ENCODE measurements around the gene POLDIP2. TPM values are rescaled to one million over a fixed set of nuclear protein-coding genes. Genes with fewer than 3 reads are reported as not detected.

Gene POLDIP2
- total RNA-seq, 1 donor from 2014 or later: 79.1 TPM

DNA sequence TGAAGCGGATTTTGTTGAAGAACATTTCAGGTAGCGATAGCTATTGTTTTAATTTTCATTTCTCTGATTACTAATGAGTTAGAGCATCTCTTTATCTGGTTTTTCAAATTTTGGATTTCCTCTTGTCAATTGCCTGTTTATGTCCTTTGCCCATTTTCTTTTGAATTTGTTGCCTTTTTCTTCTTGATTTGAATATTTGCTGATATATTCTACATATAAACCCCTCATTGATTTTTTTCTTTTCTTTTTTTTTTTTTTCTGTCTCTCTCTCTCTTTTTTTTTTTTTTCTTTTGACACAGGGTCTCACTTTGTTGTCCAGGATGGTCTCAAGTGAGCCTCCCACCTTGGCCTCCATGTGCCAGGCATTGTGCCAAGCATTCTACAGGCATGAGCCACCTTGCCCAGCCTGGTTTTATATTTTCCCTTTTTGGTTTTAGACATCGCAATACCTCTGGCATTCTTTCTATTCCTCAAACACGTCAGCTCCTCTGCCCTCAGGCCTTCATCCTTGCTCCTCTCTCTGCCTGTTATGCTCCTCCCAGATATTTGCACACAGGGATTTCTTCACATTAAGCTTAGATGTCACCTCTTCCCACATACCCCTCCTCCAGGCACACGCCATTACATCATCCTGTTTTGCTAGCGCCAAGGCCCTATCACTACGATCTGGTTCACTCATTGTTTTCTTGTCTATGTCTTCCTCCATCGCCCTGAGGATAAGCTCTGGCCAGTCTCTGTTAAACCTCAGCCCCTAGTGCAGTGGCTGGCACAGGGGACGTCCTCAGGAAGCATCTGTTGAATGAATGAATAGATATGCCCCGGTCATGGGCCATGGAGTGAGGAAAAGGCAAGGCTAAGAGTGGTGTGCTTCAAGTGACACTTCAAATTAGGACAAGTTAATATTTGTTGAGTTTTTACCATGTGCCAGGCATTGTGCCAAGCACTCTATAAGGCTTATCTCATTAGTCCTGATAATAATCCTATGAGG is 22.8 kb upstream of the POLDIP2 start:
- TF ChIP-seq EZH2 (IDR thresholded peaks at IDR 0.05; ENCODE audit: insufficient read depth, low read length): no peak
- TF ChIP-seq, protein P1, sequence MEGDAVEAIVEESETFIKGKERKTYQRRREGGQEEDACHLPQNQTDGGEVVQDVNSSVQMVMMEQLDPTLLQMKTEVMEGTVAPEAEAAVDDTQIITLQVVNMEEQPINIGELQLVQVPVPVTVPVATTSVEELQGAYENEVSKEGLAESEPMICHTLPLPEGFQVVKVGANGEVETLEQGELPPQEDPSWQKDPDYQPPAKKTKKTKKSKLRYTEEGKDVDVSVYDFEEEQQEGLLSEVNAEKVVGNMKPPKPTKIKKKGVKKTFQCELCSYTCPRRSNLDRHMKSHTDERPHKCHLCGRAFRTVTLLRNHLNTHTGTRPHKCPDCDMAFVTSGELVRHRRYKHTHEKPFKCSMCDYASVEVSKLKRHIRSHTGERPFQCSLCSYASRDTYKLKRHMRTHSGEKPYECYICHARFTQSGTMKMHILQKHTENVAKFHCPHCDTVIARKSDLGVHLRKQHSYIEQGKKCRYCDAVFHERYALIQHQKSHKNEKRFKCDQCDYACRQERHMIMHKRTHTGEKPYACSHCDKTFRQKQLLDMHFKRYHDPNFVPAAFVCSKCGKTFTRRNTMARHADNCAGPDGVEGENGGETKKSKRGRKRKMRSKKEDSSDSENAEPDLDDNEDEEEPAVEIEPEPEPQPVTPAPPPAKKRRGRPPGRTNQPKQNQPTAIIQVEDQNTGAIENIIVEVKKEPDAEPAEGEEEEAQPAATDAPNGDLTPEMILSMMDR (IDR thresholded peaks at IDR 0.05; ENCODE audit: insufficient read depth, low read depth, low read length): no peak
- H3K4me2 ChIP-seq (ENCODE audit: low read length): no peak overlapping the region
- H3K36me3 ChIP-seq (ENCODE audit: insufficient read depth, low read length): no peaks in the 10 kb centered on the region
- no peaks in the 10 kb centered on the region for H3K79me2 ChIP-seq (ENCODE audit: insufficient read depth, low read length)
- H3K4me3 ChIP-seq (ENCODE audit: insufficient read depth, low read depth, low read length): no peak overlapping the region
- Mint-ChIP-seq H3K36me3 (ENCODE audit: low read depth, unreplicated experiment) (peaks cover 29% of the 10 kb centered on the region), H3K4me1 (ENCODE audit: low read depth, unreplicated experiment) (no peaks in the 10 kb centered on the region), H3K9me3 (ENCODE audit: unreplicated experiment) (peaks cover 13% of the 10 kb centered on the region), H3K27me3 (ENCODE audit: low read depth, unreplicated experiment) (peaks cover 55% of the 10 kb centered on the region), H3K4me3 (ENCODE audit: unreplicated experiment) (no peak overlapping the region), H3K27ac (ENCODE audit: unreplicated experiment) (no peak overlapping the region)
- H2AFZ ChIP-seq (ENCODE audit: low read depth, low read length): no peak overlapping the region
- H3K9ac ChIP-seq (ENCODE audit: low read length): no peak overlapping the region
- DNase-seq (ENCODE audit: low read depth) (peak; percentile 48), FAIRE-seq (no peak)
- H3K27ac ChIP-seq (ENCODE audit: low read depth, low read length): no peak overlapping the region
- no peaks in the 10 kb centered on the region for H3K9me3 ChIP-seq (ENCODE audit: insufficient read depth, low read depth, low read length)
- H3K4me1 ChIP-seq (ENCODE audit: insufficient read depth, low read length): peaks cover 6% of the 10 kb centered on the region
- no peaks in the 10 kb centered on the region for H3K27me3 ChIP-seq (ENCODE audit: insufficient read depth, low read length)
- H4K20me1 ChIP-seq (ENCODE audit: insufficient read depth, low read length): peaks cover 48% of the 10 kb centered on the region

DNA sequence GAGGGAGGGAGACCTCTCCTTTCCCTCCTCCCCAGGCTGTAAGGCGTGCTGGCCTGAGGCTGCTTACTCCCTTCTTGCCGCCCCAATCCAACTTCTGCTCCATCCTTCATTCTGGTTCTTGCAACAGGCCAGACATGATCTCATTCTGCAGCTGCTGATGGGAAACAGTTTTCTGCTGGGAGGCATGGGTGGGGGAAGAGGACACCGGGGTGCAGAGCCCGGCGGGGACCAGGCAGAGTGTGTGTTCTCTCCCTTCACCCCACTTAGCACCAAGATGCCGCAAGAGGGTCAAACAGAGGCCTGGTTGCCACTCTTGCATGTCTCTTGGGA is 15.6 kb upstream of the POLDIP2 start:
- DNase-seq (ENCODE audit: low read depth): no peak
- peaks cover 16% of the 10 kb centered on the region for H3K27me3 Mint-ChIP-seq (ENCODE audit: low read depth, unreplicated experiment)
- Histone ChIP-seq H3K4me3 (ENCODE audit: insufficient read depth, low read depth, low read length) (peak overlapping the region; percentile 73), H4K20me1 (ENCODE audit: insufficient read depth, low read length) (peaks cover 38% of the 10 kb centered on the region), H3K9me3 (ENCODE audit: insufficient read depth, low read depth, low read length) (no peaks in the 10 kb centered on the region), H3K27ac (ENCODE audit: low read depth, low read length) (no peak overlapping the region), H3K4me2 (ENCODE audit: low read length) (peak overlapping the region; percentile 100), H3K36me3 (ENCODE audit: insufficient read depth, low read length) (no peaks in the 10 kb centered on the region), H3K79me2 (ENCODE audit: insufficient read depth, low read length) (peaks cover 12% of the 10 kb centered on the region), H3K9ac (ENCODE audit: low read length) (peak overlapping the region; percentile 77), H3K27me3 (ENCODE audit: insufficient read depth, low read length) (no peaks in the 10 kb centered on the region), H3K4me1 (ENCODE audit: insufficient read depth, low read length) (peaks cover 21% of the 10 kb centered on the region), H2AFZ (ENCODE audit: low read depth, low read length) (no peak overlapping the region)
- peaks cover 7% of the 10 kb centered on the region for H3K36me3 Mint-ChIP-seq (ENCODE audit: low read depth, unreplicated experiment)
- no peak overlapping the region for H3K27ac Mint-ChIP-seq (ENCODE audit: unreplicated experiment)
- TF ChIP-seq EZH2 (IDR thresholded peaks at IDR 0.05; ENCODE audit: insufficient read depth, low read length): no peak
- TF ChIP-seq, protein P1 (IDR thresholded peaks at IDR 0.05; ENCODE audit: insufficient read depth, low read depth, low read length): no peak
- FAIRE-seq: no peak
- peaks cover 15% of the 10 kb centered on the region for H3K4me1 Mint-ChIP-seq (ENCODE audit: low read depth, unreplicated experiment)
- peak overlapping the region; percentile 81 for H3K4me3 Mint-ChIP-seq (ENCODE audit: unreplicated experiment)
- no peaks in the 10 kb centered on the region for H3K9me3 Mint-ChIP-seq (ENCODE audit: unreplicated experiment)
